Cerebellar nuclear complex (tissue), 1 donor: ENCODE results near the gene POC1A.

ENCODE experiments used
- DNase-seq, 2 experiments: peaks; one replicate each; lab custom pipeline; 2025; lab: John Stamatoyannopoulos, UW

The POC1A gene

GRCh38 chr3:52126500-52126899, 27.7 kb downstream of the POC1A start:
- DNase-seq = no peak

- no peak for DNase-seq
These were observed 28.2 kb downstream of the POC1A start for GRCh38 chr3:52126036-52126435.

GRCh38 chr3:52124766-52125165, 29.5 kb downstream of the POC1A start:
- DNase-seq = no peak

- DNase-seq = no peak
These were observed 30.1 kb downstream of the POC1A start for GRCh38 chr3:52124126-52124525.

- DNase-seq = peak in 1 of 2 experiments; percentile 44
These were observed 31.0 kb downstream of the POC1A start for GRCh38 chr3:52123106-52123725.

GRCh38 chr3:52122491-52122890, 31.7 kb downstream of the POC1A start:
- no peak for DNase-seq

GRCh38 chr3:52121813-52122212, 32.4 kb downstream of the POC1A start:
- no peak for DNase-seq

- DNase-seq = no peak
These were observed 32.8 kb downstream of the POC1A start for GRCh38 chr3:52121464-52121805.

- no peak for DNase-seq
These were observed 33.4 kb downstream of the POC1A start for GRCh38 chr3:52120556-52121463.

- no peak for DNase-seq
These were observed 34.4 kb downstream of the POC1A start for GRCh38 chr3:52119826-52120225.

GRCh38 chr3:52119099-52119498, 35.1 kb downstream of the POC1A start:
- no peak for DNase-seq

- DNase-seq = no peak
These were observed 35.9 kb downstream of the POC1A start for GRCh38 chr3:52118156-52118875.

GRCh38 chr3:52117537-52117936, 36.7 kb downstream of the POC1A start:
- DNase-seq = no peak

- no peak for DNase-seq
These were observed 42.2 kb downstream of the POC1A start for GRCh38 chr3:52112056-52112455.

- DNase-seq = no peak
These were observed 43.7 kb downstream of the POC1A start for GRCh38 chr3:52110502-52110901.

- no peak for DNase-seq
These were observed 44.5 kb downstream of the POC1A start for GRCh38 chr3:52109611-52110301.

GRCh38 chr3:52108302-52109232, 45.7 kb downstream of the POC1A start:
- no peak for DNase-seq

- DNase-seq = no peak
These were observed 47.1 kb downstream of the POC1A start for GRCh38 chr3:52106951-52107611.

- no peak for DNase-seq
These were observed 49.3 kb downstream of the POC1A start for GRCh38 chr3:52104684-52105640.
